ENCODE results near the gene PIAS2.

Gene PIAS2

GRCh38 chr18:46756025-46756558, 161.2 kb downstream of the PIAS2 start:
- Histone ChIP-seq H3K9ac (ENCODE audit: low read length in 5 of 5) (no peak overlapping the region), H3K36me3 (ENCODE audit: control insufficient read depth in 5 of 5, insufficient read depth in 5 of 5, low read length in 5 of 5) (no peaks in the 10 kb centered on the region), H3K4me3 (ENCODE audit: low read depth in 1 of 5, low read length in 5 of 5) (peak overlapping the region in 2 of 5 donors; percentile 39 to 53), H3K4me1 (ENCODE audit: control insufficient read depth in 5 of 5, insufficient read depth in 5 of 5, low read length in 5 of 5) (peaks cover 0 to 26% (median 24%) of the 10 kb centered on the region in 5 donors), H3K9me3 (ENCODE audit: control insufficient read depth in 5 of 5, low read length in 5 of 5) (no peaks in the 10 kb centered on the region), H3K27me3 (ENCODE audit: control insufficient read depth in 5 of 5, insufficient read depth in 4 of 5, low read length in 5 of 5) (peaks cover 20 to 51% (median 35%) of the 10 kb centered on the region in 5 donors), H3K27ac (ENCODE audit: low read depth, low read length) (no peak overlapping the region)

GRCh38 chr18:46755315-46756024, 161.8 kb downstream of the PIAS2 start:
- H3K4me1 ChIP-seq (ENCODE audit: control insufficient read depth in 5 of 5, insufficient read depth in 5 of 5, low read length in 5 of 5) = peaks cover 0 to 26% (median 24%) of the 10 kb centered on the region in 5 donors
- H3K4me3 ChIP-seq (ENCODE audit: low read depth in 1 of 5, low read length in 5 of 5) = peak overlapping the region in 1 of 5 donors; percentile 53
- no peak overlapping the region for H3K27ac ChIP-seq (ENCODE audit: low read depth, low read length)
- H3K36me3 ChIP-seq (ENCODE audit: control insufficient read depth in 5 of 5, insufficient read depth in 5 of 5, low read length in 5 of 5) = no peaks in the 10 kb centered on the region
- H3K9me3 ChIP-seq (ENCODE audit: control insufficient read depth in 5 of 5, low read length in 5 of 5) = no peaks in the 10 kb centered on the region
- H3K9ac ChIP-seq (ENCODE audit: low read length in 5 of 5) = no peak overlapping the region
- H3K27me3 ChIP-seq (ENCODE audit: control insufficient read depth in 5 of 5, insufficient read depth in 4 of 5, low read length in 5 of 5) = peaks cover 20 to 50% (median 35%) of the 10 kb centered on the region in 5 donors

GRCh38 chr18:46754661-46755292, 162.5 kb downstream of the PIAS2 start:
- H3K36me3 ChIP-seq (ENCODE audit: control insufficient read depth in 5 of 5, insufficient read depth in 5 of 5, low read length in 5 of 5) = no peaks in the 10 kb centered on the region
- peaks cover 0 to 26% (median 24%) of the 10 kb centered on the region in 5 donors for H3K4me1 ChIP-seq (ENCODE audit: control insufficient read depth in 5 of 5, insufficient read depth in 5 of 5, low read length in 5 of 5)
- H3K9me3 ChIP-seq (ENCODE audit: control insufficient read depth in 5 of 5, low read length in 5 of 5) = no peaks in the 10 kb centered on the region
- no peak overlapping the region for H3K9ac ChIP-seq (ENCODE audit: low read length in 5 of 5)
- H3K27ac ChIP-seq (ENCODE audit: low read depth, low read length) = no peak overlapping the region
- H3K27me3 ChIP-seq (ENCODE audit: control insufficient read depth in 5 of 5, insufficient read depth in 4 of 5, low read length in 5 of 5) = peaks cover 20 to 43% (median 33%) of the 10 kb centered on the region in 5 donors
- no peak overlapping the region for H3K4me3 ChIP-seq (ENCODE audit: low read depth in 1 of 5, low read length in 5 of 5)

DNA sequence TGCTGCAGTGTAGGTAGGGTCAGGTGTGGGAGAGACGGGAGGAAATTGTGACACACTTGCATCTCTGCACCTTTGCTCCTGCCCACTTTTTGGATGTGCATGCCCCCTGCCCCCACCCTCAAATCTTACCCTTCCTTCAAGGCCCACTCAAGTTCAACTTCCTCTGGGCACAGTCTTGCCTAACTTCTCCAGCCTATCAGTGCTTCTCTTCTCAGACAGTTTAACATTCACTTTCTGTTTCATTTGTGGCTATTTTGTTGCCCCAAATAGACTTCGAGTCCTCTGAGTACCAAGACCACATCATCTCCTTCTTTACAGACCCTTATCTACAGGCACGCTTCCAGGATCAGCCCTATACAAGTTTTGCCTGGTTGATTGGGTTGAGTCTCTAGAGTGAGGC, 163.1 kb downstream of the PIAS2 start:
- peaks cover 0 to 26% (median 24%) of the 10 kb centered on the region in 5 donors for H3K4me1 ChIP-seq (ENCODE audit: control insufficient read depth in 5 of 5, insufficient read depth in 5 of 5, low read length in 5 of 5)
- H3K27ac ChIP-seq (ENCODE audit: low read depth, low read length) = no peak overlapping the region
- no peaks in the 10 kb centered on the region for H3K36me3 ChIP-seq (ENCODE audit: control insufficient read depth in 5 of 5, insufficient read depth in 5 of 5, low read length in 5 of 5)
- H3K9ac ChIP-seq (ENCODE audit: low read length in 5 of 5) = no peak overlapping the region
- H3K9me3 ChIP-seq (ENCODE audit: control insufficient read depth in 5 of 5, low read length in 5 of 5) = no peaks in the 10 kb centered on the region
- H3K27me3 ChIP-seq (ENCODE audit: control insufficient read depth in 5 of 5, insufficient read depth in 4 of 5, low read length in 5 of 5) = peaks cover 17 to 37% (median 29%) of the 10 kb centered on the region in 5 donors
- no peak overlapping the region for H3K4me3 ChIP-seq (ENCODE audit: low read depth in 1 of 5, low read length in 5 of 5)

Measured in subcutaneous abdominal adipose tissue (tissue), 5 donors.